ENCODE results near the gene GDF10.

Gene GDF10

DNA sequence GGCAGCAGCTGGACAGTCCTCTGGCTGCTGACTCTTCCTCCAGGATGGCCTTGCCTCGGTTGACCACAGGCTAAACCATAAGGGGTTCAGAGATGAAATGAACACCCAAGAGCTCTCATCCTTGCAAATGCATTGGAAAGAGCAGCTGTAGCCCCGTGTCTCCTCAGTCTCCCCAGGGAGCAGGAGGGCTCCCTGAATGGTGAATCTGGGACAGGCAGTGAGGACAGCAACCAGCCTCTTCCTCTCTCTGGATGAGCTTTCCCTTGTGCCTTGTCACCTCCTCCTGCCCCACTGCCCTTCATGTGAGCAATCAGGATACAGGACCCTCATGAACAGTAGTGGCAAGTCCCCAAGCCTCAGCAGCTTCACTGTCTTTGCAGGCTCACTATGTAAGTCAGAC lies 23.9 kb upstream of the GDF10 start:
- no peak for DNase-seq

DNA sequence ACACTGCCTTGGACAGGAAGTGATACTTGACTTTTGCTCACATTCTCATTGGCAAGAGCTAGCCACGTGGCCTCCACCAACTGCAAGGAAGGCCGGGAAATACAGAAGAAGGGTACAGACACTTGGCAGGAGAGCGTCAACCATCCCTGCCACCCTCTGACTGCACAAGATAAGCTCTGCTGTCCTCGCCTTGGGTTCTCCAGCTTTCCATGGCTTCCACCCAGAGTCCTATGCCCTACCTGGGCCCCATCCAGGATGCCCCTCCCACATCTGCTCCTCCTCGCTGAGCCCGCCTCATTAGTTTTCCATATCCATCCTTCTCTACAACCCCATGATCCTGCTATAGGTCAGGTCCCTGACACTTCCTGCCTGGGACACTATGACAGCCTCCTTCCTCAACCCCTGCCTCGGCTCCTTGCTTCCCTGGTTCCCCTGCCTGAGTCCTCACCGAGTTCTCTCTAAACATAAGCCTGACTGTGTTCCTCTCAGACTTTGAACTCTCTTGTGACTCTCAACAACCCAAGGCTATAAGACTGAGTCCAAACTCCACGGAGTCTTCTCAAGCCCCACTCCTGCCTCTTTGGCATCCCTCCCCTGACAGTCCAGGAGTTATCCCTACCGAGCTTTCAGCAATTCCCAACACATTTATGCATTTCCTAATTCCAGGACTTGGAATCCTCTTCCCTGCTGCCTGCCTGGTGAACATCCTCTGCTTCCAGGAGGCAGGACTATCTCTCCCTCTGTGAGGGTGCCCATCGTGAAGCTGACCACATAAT lies 23.2 kb upstream of the GDF10 start:
- no peak for DNase-seq

- no peak for DNase-seq
Measured at GRCh38 chr10:47277352-47278151, 22.4 kb upstream of the GDF10 start.

GRCh38 chr10:47278152-47278473 lies 21.9 kb upstream of the GDF10 start:
- DNase-seq: no peak

- DNase-seq: no peak
Measured at GRCh38 chr10:47278720-47279119, 21.3 kb upstream of the GDF10 start.

- DNase-seq: no peak
Measured at GRCh38 chr10:47279276-47279675, 20.7 kb upstream of the GDF10 start.

DNA sequence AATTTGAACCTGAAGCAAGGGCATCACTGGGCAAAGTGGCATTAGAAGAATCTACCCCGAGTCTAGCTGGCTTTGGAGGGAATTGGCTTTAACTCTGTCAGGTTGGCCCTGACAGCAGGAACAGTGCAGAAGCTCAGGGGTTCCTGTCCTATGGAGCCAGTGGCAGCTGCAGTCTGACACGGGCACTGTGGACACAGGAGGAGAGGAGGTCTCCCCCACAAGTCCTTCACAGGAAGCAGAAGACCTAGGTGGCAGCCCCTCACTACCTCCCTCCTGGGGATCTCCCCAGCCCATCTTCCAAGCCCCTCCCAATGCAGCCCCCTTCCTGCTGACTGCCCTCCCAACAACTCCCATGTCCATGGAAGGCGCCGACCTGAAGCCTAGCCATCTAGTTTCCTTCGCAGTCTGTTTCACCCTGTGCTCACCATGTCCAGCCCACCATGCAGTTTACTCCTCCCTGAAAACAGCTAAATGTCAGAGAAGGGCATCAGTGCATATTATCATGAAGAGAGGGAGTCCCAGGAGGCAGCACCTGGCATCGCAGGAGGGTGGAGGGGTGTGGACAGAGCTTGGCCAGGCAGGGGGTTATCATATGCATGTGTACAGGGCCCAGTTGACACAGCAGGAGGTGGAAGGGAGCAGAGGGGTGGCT lies 17.9 kb upstream of the GDF10 start:
- no peak for DNase-seq

GRCh38 chr10:47282657-47283018 lies 17.4 kb upstream of the GDF10 start:
- DNase-seq: no peak

- no peak for DNase-seq
Measured at GRCh38 chr10:47283101-47283630, 16.8 kb upstream of the GDF10 start.

- no peak for DNase-seq
Measured at GRCh38 chr10:47283848-47284247, 16.1 kb upstream of the GDF10 start.

GRCh38 chr10:47285381-47286115 lies 14.4 kb upstream of the GDF10 start:
- DNase-seq: no peak

DNA sequence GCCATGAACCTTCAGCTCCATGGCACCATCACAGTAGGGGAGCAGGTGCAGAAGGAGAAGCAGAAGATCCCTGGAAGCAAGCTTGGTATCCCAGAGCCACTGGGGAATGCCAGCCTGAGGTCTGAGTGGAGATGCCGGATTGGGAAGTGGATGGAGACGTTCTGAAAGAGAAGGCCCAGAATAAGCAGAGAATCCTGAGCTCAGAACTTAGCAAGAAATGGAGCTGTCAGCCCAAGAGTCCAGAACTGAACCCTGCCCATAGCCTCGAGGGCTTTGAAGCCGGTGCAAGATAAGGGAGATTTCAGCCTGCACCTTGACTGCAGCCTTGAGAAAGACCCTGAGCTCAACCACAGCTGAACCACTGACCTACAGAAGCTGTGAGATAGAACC lies 13.9 kb upstream of the GDF10 start:
- DNase-seq: no peak

DNA sequence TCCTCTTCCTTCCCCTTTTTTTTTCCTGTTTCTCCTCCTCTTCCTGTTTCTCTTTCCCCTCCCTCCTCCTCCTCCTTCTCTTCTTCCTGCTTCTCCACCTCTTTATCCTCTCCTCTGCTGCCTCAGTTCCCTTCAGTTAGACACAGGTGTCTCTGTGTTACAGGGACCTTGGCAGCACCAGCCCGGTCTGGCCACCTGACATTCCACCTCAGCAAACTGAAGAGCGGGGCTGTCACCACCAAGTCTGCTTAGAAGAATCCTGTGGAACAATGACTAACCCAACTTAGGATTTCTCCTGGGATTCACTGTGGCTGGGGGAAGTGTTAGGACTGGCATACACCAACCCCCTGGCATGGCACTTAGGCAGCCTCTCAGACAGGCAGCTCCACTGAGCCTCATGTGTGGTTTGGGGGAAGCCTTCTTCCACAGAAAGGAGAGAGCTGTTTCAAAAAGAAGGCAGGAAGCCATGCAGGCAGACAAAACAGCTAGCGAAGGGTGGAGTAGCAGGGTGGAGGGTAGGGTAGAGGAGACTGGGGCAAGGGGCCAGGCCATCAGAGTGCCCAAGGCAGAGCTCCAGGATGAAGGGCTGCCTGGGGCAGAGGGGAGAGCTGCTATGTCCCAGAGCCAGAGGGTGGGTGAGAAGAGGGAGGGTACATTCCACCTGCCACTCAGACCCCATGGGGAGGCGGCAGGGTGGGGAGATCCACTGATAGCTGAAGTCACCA lies 13.2 kb upstream of the GDF10 start:
- no peak for DNase-seq

DNA sequence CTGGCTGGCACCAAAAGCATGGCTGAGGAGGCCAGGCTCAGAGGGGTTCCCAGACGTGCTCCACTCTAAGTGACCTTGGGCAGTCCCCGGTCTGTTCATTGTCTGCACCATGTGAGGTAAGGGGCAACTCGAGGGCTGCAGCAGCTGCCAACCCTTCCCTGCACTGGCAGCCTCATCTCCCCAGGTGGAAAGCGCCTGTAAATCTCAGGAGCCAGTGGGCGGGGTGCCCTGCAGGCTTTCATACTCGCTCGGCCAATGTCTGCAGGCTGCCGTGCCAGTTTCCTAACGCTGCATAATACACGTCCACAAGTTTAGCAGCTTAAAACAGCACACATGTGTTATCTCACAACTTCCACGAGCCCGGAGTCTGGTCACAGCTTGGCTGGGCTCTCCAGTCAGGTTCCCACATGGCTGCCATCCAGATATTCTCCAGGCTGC lies 12.6 kb upstream of the GDF10 start:
- DNase-seq: no peak

DNA sequence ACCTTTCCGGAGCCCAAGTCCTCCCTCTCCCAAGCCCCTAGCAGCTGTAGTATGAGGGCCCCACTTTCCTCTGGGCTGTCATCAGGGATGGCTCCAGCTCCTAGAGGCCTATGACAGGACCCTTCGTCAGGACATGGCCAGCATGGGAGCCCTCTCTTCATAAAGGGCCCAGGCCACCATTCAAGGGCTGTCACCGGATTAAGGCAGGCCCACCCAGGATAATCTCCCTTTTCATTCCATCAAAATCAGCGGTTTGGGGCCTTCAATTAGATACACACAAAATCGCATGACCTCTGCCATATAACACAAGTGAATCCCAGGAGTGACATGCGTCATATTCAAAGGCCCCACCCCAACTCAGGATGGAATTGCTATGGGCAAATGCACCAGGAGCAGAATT lies 12.2 kb upstream of the GDF10 start:
- DNase-seq: no peak

DNA sequence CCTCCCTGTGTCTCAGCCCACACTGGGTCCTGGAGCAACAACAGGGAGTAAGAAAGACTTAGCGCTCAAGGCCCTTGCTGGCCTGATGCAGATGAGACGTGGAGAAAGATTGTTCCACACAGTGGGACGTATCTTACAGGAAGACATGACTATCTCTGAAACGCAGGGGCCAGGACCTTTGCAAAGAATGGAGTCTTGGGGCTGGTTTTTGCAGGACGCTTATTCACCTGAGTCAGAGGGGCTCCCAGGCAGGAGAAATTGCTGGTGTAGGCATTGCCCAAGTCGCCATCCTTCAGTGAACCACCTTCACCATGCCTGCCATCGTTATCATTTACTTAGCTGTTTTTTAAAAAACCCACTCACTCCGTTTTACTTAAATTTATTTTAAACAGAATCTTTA lies 11.8 kb upstream of the GDF10 start:
- no peak for DNase-seq

GRCh38 chr10:47288916-47289495 lies 11.0 kb upstream of the GDF10 start:
- no peak for DNase-seq

DNA sequence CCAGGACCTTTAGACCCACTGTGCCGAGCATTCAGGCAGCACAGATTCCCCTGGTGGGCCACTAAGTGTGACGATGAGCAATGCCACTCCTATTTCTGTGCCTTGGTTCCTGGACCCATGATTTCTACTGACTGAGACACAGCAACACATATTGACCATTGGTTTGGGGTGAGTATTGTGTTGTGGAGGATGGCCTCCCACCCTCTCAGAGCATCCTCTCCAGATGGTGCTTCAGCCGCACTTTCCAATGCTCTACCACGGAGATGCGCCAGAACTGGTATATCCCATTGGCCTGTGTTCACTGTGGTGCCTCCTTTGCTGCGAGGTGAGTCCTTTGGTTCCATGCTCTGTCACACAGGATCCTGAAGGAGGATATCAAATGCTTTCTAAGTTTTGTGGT lies 10.1 kb upstream of the GDF10 start:
- no peak for DNase-seq

DNA sequence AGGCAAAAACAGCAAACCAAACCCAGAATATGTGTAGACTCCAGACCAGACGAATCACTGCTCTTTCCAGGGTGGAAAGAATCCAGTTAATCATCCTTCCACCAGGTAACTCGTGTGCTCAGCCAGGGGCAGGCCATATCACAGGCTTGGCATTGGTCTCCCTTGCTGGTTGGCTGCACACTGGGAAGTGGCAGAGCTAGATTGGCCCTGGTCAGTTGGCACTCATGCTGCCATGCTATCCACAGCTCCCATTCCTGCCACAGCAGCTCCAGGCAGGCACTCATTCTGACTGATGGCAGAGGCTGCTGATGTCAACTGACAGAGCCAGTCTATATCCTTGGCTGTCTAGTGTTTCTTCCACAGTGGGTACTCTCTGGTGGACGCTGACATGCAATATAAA lies 9.7 kb upstream of the GDF10 start:
- no peak for DNase-seq

DNA sequence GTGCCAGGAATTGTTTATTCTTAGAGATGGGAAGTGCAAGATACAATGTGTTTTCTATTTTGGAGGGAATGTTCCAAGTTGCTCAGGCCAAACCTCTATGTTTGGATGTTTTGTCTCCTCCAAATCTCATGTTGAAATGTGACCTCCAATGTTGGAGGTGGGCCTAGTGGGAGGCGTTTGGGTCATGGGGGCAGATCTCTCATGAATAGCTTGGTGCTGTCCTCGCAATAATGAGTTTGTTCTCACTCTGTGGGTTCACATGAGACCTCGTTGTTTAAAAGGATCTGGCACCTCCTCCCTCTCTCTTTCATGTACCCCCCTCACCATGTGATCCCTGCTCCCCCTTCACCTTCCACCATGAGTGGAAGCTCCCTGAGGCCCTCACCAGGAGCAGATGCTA lies 8.3 kb upstream of the GDF10 start:
- no peak for DNase-seq

GRCh38 chr10:47294057-47294456 lies 5.9 kb upstream of the GDF10 start:
- DNase-seq: no peak

- DNase-seq: no peak
Measured at GRCh38 chr10:47294501-47294900, 5.5 kb upstream of the GDF10 start.

All from kidney glomerular epithelial cell (primary cell).